Prostate gland (tissue), 2 donors: ENCODE measurements around the gene CENPB.

Source experiments
- POLR2A ChIP-seq: fragments of 450-650 bp; IDR thresholded peaks from one replicate; pipeline ENCODE4 v1.6.1; 2016; ENCODE audit warnings: antibody characterized with exemption, mild to moderate bottlenecking
- POLR2AphosphoS5 ChIP-seq: sonication (generic); formaldehyde crosslinking; IDR thresholded peaks from one replicate; pipeline ENCODE4 v1.6.1; 2017; ENCODE audit warnings: antibody characterized with exemption
- TF ChIP-seq, protein P1 (sequence below), 4 experiments: fragments of 200-600 bp in 2 of 4; fragments of 450-650 bp in 2 of 4; sonication (generic) in 2 of 4; IDR thresholded peaks; 1 replicate in 3 of 4; 2 replicates in 1 of 4; pipeline ENCODE4 v1.5.1; 2016 to 2019; ENCODE audit warnings: antibody characterized with exemption in 4 of 4, mild to moderate bottlenecking in 2 of 4, moderate library complexity in 2 of 4

DNA sequence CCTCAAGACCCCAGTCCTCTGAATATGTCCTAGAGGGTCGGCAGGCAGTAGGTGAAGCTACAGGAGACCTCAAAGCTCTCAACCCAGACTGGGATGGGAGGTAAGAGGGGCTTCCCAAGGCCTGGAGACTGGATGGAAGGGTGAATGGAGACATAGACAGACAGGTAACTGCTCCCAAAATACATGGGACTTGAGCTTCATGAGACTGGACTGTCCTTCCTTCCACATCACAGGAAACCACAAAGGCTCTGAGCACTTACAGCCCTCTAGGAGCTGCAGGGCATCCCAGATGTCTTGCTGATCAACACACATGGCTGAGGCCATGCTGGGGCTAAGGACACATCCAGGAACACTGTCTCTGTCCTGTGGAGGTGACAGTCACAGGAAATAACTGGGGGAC, 42.5 kb downstream of the CENPB start:
- TF ChIP-seq, protein P1, sequence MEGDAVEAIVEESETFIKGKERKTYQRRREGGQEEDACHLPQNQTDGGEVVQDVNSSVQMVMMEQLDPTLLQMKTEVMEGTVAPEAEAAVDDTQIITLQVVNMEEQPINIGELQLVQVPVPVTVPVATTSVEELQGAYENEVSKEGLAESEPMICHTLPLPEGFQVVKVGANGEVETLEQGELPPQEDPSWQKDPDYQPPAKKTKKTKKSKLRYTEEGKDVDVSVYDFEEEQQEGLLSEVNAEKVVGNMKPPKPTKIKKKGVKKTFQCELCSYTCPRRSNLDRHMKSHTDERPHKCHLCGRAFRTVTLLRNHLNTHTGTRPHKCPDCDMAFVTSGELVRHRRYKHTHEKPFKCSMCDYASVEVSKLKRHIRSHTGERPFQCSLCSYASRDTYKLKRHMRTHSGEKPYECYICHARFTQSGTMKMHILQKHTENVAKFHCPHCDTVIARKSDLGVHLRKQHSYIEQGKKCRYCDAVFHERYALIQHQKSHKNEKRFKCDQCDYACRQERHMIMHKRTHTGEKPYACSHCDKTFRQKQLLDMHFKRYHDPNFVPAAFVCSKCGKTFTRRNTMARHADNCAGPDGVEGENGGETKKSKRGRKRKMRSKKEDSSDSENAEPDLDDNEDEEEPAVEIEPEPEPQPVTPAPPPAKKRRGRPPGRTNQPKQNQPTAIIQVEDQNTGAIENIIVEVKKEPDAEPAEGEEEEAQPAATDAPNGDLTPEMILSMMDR (IDR thresholded peaks at IDR 0.05): no peak
- no peak for TF ChIP-seq POLR2A
- no peak for TF ChIP-seq POLR2AphosphoS5
